ENCODE results near the gene EPS8L3. TPM values are rescaled to one million over a fixed set of nuclear protein-coding genes. Genes with fewer than 3 reads are reported as not detected.

The EPS8L3 gene
- total RNA-seq, 1 experiment from 2014 or later = 0.17 TPM

DNA sequence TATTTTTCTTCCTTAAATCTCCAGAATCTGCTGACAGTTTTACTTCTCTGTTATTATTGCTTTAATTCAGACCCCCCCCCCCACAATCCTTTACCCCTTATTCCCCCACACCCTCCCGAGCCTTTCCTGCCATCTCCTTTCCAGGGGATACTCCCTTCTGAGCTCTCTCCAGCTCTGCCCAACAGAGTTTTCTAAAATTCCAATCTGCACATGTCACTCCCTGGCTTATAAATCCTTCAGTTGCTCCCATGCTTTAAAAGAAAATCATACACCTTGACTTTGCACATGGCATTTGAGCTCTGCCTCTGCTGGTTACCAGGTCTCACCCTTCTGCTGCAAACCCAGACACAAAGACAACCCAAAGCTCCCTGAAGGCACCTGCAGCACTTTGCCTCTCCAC, 11.7 kb upstream of the EPS8L3 start (continued):
- TF ChIP-seq, protein P1, sequence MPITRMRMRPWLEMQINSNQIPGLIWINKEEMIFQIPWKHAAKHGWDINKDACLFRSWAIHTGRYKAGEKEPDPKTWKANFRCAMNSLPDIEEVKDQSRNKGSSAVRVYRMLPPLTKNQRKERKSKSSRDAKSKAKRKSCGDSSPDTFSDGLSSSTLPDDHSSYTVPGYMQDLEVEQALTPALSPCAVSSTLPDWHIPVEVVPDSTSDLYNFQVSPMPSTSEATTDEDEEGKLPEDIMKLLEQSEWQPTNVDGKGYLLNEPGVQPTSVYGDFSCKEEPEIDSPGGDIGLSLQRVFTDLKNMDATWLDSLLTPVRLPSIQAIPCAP (CRISPR knock-in tag; IDR thresholded peaks at IDR 0.05) = no peak
- TF ChIP-seq JUN (CRISPR knock-in tag; IDR thresholded peaks at IDR 0.05) = no peak

DNA sequence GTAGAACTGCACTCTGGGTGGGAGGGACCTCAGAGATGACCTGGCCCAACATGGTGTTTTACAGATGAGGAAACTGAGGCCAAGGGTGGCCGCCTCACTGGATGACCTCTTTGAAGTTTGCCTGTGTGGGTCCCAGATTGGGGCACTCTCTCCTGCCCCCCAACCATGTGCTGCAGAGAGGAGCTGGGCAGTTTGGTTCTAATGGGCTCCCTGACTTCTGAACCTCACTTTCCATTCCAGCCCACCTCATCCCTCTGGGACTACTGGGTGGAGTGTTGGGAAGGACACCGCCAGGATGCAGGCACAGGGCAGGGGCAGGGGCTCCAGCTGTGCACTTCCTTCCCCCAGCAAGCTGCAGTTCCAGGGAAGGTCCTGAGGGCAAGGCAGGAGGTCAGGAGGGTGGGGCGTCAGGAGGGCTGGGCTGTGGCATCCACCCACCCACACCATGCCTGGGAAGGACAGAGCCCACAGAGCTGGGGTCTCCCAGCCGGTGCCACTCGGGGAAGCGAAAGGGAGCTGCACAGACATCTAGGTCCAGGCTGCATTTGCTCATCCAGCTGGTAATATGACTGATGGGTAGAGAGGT, 10.3 kb upstream of the EPS8L3 start:
- ChIA-PET CTCF (interaction anchor here (0.6 to 17.4 kb wide), 19 partner anchors 12 to 255 kb away, joined by 3 to 341 read pairs (median 4); partner anchors contain the start of genes AHCYL1, GNAI3 and GSTM4), POLR2A (interaction anchor here (0.6 kb wide), 1 partner anchor 210 kb away, joined by 3 read pairs; no protein-coding TSS in a partner anchor)
- Mint-ChIP-seq H3K27me3 (ENCODE audit: low read depth) (peaks cover 7% of the 10 kb centered on the region), H3K4me3 (no peak overlapping the region), H3K27ac (no peak overlapping the region), H3K36me3 (no peaks in the 10 kb centered on the region), H3K4me1 (peaks cover 5% of the 10 kb centered on the region), H3K9me3 (no peaks in the 10 kb centered on the region)
- DNase-seq (ENCODE audit: low spot score) (no peak), ATAC-seq (no peak)
- TF ChIP-seq, protein P2, sequence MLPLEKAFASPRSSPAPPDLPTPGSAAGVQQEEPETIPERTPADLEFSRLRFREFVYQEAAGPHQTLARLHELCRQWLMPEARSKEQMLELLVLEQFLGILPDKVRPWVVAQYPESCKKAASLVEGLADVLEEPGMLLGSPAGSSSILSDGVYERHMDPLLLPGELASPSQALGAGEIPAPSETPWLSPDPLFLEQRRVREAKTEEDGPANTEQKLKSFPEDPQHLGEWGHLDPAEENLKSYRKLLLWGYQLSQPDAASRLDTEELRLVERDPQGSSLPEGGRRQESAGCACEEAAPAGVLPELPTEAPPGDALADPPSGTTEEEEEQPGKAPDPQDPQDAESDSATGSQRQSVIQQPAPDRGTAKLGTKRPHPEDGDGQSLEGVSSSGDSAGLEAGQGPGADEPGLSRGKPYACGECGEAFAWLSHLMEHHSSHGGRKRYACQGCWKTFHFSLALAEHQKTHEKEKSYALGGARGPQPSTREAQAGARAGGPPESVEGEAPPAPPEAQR (CRISPR knock-in tag; IDR thresholded peaks at IDR 0.05) = no peak
- no peak for TF ChIP-seq GABPB1 (CRISPR knock-in tag; IDR thresholded peaks at IDR 0.05)
- no peak for TF ChIP-seq GRHL2 (CRISPR knock-in tag; IDR thresholded peaks at IDR 0.05; ENCODE audit: insufficient replicate concordance, severe bottlenecking)
- TF ChIP-seq, protein P3, sequence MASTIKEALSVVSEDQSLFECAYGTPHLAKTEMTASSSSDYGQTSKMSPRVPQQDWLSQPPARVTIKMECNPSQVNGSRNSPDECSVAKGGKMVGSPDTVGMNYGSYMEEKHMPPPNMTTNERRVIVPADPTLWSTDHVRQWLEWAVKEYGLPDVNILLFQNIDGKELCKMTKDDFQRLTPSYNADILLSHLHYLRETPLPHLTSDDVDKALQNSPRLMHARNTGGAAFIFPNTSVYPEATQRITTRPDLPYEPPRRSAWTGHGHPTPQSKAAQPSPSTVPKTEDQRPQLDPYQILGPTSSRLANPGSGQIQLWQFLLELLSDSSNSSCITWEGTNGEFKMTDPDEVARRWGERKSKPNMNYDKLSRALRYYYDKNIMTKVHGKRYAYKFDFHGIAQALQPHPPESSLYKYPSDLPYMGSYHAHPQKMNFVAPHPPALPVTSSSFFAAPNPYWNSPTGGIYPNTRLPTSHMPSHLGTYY (CRISPR knock-in tag; IDR thresholded peaks at IDR 0.05) = no peak
- TF ChIP-seq, protein P4, sequence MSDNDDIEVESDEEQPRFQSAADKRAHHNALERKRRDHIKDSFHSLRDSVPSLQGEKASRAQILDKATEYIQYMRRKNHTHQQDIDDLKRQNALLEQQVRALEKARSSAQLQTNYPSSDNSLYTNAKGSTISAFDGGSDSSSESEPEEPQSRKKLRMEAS (CRISPR knock-in tag; IDR thresholded peaks at IDR 0.05) = 0 out of 2 replicates have a peak, but pooled peaks have one; percentile 7
- no peak for TF ChIP-seq TEAD4 (CRISPR knock-in tag; IDR thresholded peaks at IDR 0.05)
- 0 out of 2 replicates have a peak, but pooled peaks have one; percentile 33 for TF ChIP-seq ZNF121 (CRISPR knock-in tag; IDR thresholded peaks at IDR 0.05)
- TF ChIP-seq RORB (CRISPR knock-in tag; IDR thresholded peaks at IDR 0.05) = no peak
- no peak for TF ChIP-seq RELA (CRISPR knock-in tag; IDR thresholded peaks at IDR 0.05; ENCODE audit: borderline replicate concordance)

DNA sequence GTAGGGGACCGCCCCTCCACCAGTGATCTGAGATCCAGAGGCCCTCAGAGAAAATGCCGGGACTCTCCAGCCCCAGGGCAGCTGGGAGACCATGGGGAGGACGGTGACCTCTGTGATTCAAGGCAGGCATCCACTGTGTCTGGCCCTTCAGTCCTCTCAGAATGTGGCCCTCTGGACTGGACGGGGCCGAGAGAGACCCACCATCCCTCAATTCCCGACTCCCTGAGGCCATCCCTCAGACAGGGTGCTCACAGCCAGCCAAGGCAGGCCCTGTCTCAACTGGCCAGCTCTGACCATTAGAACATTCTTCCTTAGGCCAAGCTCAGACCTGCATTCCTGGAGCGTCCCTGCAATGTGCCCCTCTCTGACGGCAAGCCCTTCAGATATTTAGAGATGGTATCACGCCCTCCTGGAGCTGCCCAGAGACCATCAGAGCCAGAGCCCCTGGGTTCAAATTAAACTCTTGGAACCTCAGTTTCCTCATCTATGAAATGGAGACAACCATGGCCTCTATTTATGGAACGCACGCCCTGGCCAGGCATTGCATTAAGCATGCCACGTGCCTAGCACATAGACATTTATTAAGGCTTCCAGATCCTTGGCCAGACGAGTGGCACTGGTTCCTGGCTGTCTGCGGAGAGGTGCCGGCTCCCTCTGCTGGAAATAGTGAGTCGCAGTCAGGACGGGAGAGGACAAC, 9.6 kb upstream of the EPS8L3 start:
- peak; percentile 73 for DNase-seq (ENCODE audit: low spot score)
- H3K27me3 Mint-ChIP-seq (ENCODE audit: low read depth) = peaks cover 7% of the 10 kb centered on the region
- H3K36me3 Mint-ChIP-seq = no peaks in the 10 kb centered on the region
- no peak overlapping the region for H3K27ac Mint-ChIP-seq
- H3K4me3 Mint-ChIP-seq = no peak overlapping the region
- H3K9me3 Mint-ChIP-seq = no peaks in the 10 kb centered on the region
- peaks cover 5% of the 10 kb centered on the region for H3K4me1 Mint-ChIP-seq
- ATAC-seq = peak; percentile 83
- ChIA-PET POLR2A (no interaction called here), CTCF (interaction anchor here (0.5 to 17.4 kb wide), 15 partner anchors 12 to 256 kb away, joined by 3 to 341 read pairs (median 3); partner anchors contain the start of genes AHCYL1, GNAI3 and GSTM4)
- TF ChIP-seq TEAD1 (CRISPR knock-in tag; IDR thresholded peaks at IDR 0.05) (no peak), FOXJ3 (CRISPR knock-in tag; IDR thresholded peaks at IDR 0.05; ENCODE audit: borderline replicate concordance) (no peak), TEAD4 (CRISPR knock-in tag; IDR thresholded peaks at IDR 0.05) (no peak), ZNF671 (CRISPR knock-in tag; IDR thresholded peaks at IDR 0.05) (no peak), ZNF138 (CRISPR knock-in tag; conservative IDR thresholded peaks at IDR 0.05) (no peak), GABPB1 (CRISPR knock-in tag; IDR thresholded peaks at IDR 0.05) (peak; percentile 27; the same call in 1 of the 2 replicates), NFATC4 (CRISPR knock-in tag; IDR thresholded peaks at IDR 0.05) (no peak)
- TF ChIP-seq, protein P5, sequence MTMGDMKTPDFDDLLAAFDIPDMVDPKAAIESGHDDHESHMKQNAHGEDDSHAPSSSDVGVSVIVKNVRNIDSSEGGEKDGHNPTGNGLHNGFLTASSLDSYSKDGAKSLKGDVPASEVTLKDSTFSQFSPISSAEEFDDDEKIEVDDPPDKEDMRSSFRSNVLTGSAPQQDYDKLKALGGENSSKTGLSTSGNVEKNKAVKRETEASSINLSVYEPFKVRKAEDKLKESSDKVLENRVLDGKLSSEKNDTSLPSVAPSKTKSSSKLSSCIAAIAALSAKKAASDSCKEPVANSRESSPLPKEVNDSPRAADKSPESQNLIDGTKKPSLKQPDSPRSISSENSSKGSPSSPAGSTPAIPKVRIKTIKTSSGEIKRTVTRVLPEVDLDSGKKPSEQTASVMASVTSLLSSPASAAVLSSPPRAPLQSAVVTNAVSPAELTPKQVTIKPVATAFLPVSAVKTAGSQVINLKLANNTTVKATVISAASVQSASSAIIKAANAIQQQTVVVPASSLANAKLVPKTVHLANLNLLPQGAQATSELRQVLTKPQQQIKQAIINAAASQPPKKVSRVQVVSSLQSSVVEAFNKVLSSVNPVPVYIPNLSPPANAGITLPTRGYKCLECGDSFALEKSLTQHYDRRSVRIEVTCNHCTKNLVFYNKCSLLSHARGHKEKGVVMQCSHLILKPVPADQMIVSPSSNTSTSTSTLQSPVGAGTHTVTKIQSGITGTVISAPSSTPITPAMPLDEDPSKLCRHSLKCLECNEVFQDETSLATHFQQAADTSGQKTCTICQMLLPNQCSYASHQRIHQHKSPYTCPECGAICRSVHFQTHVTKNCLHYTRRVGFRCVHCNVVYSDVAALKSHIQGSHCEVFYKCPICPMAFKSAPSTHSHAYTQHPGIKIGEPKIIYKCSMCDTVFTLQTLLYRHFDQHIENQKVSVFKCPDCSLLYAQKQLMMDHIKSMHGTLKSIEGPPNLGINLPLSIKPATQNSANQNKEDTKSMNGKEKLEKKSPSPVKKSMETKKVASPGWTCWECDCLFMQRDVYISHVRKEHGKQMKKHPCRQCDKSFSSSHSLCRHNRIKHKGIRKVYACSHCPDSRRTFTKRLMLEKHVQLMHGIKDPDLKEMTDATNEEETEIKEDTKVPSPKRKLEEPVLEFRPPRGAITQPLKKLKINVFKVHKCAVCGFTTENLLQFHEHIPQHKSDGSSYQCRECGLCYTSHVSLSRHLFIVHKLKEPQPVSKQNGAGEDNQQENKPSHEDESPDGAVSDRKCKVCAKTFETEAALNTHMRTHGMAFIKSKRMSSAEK (CRISPR knock-in tag; IDR thresholded peaks at IDR 0.05; ENCODE audit: borderline replicate concordance) = no peak
- TF ChIP-seq, protein P6, sequence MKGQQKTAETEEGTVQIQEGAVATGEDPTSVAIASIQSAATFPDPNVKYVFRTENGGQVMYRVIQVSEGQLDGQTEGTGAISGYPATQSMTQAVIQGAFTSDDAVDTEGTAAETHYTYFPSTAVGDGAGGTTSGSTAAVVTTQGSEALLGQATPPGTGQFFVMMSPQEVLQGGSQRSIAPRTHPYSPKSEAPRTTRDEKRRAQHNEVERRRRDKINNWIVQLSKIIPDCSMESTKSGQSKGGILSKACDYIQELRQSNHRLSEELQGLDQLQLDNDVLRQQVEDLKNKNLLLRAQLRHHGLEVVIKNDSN (CRISPR knock-in tag; IDR thresholded peaks at IDR 0.05) = no peak
- TF ChIP-seq, protein P7, sequence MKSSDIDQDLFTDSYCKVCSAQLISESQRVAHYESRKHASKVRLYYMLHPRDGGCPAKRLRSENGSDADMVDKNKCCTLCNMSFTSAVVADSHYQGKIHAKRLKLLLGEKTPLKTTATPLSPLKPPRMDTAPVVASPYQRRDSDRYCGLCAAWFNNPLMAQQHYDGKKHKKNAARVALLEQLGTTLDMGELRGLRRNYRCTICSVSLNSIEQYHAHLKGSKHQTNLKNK (CRISPR knock-in tag; IDR thresholded peaks at IDR 0.05) = no peak
- TF ChIP-seq, protein P8, sequence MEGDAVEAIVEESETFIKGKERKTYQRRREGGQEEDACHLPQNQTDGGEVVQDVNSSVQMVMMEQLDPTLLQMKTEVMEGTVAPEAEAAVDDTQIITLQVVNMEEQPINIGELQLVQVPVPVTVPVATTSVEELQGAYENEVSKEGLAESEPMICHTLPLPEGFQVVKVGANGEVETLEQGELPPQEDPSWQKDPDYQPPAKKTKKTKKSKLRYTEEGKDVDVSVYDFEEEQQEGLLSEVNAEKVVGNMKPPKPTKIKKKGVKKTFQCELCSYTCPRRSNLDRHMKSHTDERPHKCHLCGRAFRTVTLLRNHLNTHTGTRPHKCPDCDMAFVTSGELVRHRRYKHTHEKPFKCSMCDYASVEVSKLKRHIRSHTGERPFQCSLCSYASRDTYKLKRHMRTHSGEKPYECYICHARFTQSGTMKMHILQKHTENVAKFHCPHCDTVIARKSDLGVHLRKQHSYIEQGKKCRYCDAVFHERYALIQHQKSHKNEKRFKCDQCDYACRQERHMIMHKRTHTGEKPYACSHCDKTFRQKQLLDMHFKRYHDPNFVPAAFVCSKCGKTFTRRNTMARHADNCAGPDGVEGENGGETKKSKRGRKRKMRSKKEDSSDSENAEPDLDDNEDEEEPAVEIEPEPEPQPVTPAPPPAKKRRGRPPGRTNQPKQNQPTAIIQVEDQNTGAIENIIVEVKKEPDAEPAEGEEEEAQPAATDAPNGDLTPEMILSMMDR (IDR thresholded peaks at IDR 0.05) = peak; percentile 38; the same call in 1 of the 2 replicates
